ENCODE measurements around the gene IL7R.

IL7R gene

DNA sequence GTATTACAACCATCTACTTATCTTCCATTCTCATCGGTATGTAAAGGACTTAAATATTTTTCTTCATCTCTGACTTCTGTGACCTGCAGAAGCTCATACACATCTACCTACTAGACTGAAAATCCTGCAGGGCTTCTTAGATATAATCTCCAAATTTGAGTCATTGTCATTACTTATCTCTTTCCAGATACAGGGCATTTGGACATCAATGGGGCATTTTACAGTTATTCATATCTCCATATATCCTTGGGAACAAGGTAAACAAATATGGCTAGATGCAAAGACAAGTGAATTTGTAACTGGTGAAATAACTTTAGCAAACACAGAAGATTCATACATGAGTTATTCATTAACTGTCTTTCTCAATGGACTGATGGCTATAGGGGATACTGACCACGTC lies 37.7 kb upstream of the IL7R start:
- no peak for DNase-seq (ENCODE audit: low read depth)

GRCh38 chr5:35819668-35820067 lies 37.0 kb upstream of the IL7R start:
- TF ChIP-seq, protein P1, sequence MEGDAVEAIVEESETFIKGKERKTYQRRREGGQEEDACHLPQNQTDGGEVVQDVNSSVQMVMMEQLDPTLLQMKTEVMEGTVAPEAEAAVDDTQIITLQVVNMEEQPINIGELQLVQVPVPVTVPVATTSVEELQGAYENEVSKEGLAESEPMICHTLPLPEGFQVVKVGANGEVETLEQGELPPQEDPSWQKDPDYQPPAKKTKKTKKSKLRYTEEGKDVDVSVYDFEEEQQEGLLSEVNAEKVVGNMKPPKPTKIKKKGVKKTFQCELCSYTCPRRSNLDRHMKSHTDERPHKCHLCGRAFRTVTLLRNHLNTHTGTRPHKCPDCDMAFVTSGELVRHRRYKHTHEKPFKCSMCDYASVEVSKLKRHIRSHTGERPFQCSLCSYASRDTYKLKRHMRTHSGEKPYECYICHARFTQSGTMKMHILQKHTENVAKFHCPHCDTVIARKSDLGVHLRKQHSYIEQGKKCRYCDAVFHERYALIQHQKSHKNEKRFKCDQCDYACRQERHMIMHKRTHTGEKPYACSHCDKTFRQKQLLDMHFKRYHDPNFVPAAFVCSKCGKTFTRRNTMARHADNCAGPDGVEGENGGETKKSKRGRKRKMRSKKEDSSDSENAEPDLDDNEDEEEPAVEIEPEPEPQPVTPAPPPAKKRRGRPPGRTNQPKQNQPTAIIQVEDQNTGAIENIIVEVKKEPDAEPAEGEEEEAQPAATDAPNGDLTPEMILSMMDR (IDR thresholded peaks at IDR 0.05; ENCODE audit: insufficient read depth, low read depth, low read length, missing control alignments) = no peak
- no peak for DNase-seq (ENCODE audit: low read depth)
- H3K4me3 ChIP-seq (ENCODE audit: low read length) = no peak overlapping the region

More for the DNA sequence above, 37.7 kb upstream of the IL7R start:
- TF ChIP-seq, protein P1 (IDR thresholded peaks at IDR 0.05; ENCODE audit: insufficient read depth, low read depth, low read length, missing control alignments) = no peak
- H3K4me3 ChIP-seq (ENCODE audit: low read length) = no peak overlapping the region

DNA sequence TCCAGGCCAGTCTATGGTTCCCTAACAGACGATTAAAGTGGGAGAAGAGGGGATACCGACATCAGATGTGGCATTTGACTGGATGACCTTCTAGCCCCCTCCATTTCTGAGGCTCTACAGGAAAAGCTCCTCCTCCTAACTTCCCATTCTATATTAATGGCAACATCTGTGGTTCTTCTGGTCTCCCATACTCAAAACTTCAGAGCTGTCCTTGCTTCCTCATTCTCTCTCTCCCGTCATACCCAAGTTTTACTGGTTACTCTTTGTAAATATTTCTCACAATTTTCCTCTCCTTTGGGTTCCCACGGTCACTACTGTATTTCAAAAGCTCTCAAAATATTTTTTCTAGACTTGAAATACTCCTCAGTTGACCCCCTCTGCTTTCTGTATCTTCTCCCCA lies 36.0 kb upstream of the IL7R start:
- no peak overlapping the region for H3K4me3 ChIP-seq (ENCODE audit: low read length)
- DNase-seq (ENCODE audit: low read depth) = no peak
- TF ChIP-seq, protein P1 (IDR thresholded peaks at IDR 0.05; ENCODE audit: insufficient read depth, low read depth, low read length, missing control alignments) = no peak

- H3K4me3 ChIP-seq (ENCODE audit: low read length) = no peak overlapping the region
- TF ChIP-seq, protein P1 (IDR thresholded peaks at IDR 0.05; ENCODE audit: insufficient read depth, low read depth, low read length, missing control alignments) = no peak
- DNase-seq (ENCODE audit: low read depth) = no peak
Observed at GRCh38 chr5:35821513-35821912, 35.2 kb upstream of the IL7R start.

- no peak for DNase-seq (ENCODE audit: low read depth)
- TF ChIP-seq, protein P1 (IDR thresholded peaks at IDR 0.05; ENCODE audit: insufficient read depth, low read depth, low read length, missing control alignments) = no peak
Observed at GRCh38 chr5:35822511-35822910, 34.2 kb upstream of the IL7R start.

DNA sequence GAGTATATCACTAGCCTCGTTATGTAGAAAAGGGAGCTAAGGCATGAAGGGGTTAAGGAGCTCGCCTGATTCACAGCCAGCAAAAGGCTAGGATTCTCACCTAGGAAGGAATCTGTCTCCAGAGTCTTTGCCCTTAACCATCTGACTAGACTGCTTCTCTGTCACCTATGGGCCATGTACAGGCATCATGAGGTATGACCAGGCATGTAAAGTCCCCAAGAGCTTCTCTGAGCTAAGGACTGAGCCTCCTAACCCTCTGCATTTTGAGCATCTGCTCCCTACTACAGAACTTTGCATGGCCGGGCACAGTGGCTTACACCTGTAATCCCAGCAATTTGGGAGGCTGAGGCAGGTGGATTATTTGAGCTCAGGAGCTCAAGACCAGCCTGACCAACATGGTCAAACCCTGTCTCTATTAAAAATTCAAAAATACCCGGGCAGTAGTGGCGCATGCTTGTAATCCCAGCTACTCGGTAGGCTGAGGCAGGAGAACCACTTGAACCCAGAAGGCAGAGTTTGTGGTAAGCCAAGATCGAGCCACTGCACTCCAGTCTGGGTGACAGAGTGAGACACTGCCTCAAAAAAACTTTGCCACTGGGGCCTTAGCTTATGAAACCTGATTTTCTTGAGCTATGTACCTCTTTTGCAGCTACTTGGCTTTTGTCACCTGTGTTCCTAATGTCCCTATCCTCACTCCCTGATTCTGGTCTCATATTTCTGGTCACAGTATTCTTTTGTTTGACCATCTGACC lies 33.2 kb upstream of the IL7R start:
- TF ChIP-seq, protein P1 (IDR thresholded peaks at IDR 0.05; ENCODE audit: insufficient read depth, low read depth, low read length, missing control alignments) = no peak
- H3K4me3 ChIP-seq (ENCODE audit: low read length) = no peak overlapping the region
- no peak for DNase-seq (ENCODE audit: low read depth)

More at GRCh38 chr5:35822511-35822910, 34.2 kb upstream of the IL7R start:
- no peak overlapping the region for H3K4me3 ChIP-seq (ENCODE audit: low read length)

DNA sequence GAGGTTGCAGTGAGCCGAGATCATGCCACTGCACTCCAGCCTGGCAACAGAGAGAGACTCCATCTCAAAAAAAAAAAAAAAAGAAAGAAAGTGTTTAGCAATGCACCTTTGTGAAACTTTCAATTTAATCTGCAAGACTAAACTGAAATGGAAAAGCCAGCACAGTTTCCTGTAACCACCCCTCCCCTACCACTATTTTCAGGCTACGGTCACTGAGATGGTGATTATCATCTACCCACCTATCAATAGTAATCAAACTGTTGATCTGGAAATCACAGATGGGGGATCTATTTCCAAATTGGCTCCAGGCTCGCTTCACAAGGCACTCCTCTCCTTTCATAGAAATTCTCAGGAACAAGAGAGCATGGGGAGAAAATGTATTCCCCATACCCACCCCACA lies 30.6 kb upstream of the IL7R start:
- no peak overlapping the region for H3K4me3 ChIP-seq (ENCODE audit: low read length)
- TF ChIP-seq, protein P1 (IDR thresholded peaks at IDR 0.05; ENCODE audit: insufficient read depth, low read depth, low read length, missing control alignments) = no peak
- DNase-seq (ENCODE audit: low read depth) = no peak

Measured in epithelial cell of esophagus (primary cell).